Measurements from ENCODE around the gene CFAP70. TPM values are rescaled to one million over a fixed set of nuclear protein-coding genes. Genes with fewer than 3 reads are reported as not detected.

The CFAP70 gene
- total RNA-seq, 1 experiment from 2014 or later, result not detected

DNA sequence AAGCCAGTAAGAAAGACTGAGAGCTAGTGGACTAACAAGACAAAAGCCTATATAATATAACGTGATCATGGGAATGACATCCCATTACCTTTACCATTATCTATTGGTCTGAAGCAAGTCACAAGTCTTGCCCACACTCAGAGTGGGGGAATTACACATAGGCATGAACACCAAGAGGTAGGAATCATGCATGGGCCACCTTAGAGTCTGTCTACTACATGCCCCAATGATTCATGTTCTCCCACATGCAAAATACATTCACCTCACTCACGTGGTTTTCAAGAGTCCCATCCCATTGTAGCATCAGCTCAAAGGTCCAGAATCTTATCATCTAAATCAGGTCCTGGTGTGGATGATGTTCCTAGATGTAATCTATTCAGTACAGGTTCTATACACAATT lies 141.0 kb downstream of the CFAP70 start:
- DNase-seq (ENCODE audit: low spot score), result no peak

DNA sequence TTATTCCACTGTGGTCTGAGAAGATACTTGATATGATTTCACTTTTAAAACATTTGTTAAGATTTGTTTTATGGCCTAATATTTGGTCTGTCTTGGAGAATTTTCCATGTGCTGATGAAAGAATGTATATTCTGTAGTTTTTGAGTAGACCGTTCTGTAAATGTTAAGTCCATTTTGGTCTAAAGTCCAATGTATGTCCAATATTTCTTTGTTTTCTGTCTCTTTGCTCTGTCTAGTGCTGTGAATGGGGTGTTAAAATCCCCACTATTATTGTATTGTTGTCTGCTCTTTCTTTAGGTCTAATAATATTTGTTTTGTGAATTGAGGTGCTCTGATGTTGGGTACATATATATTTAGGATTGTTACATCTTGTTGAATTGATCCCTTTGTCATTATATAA lies 142.9 kb downstream of the CFAP70 start:
- no peak for DNase-seq (ENCODE audit: low spot score)

DNA sequence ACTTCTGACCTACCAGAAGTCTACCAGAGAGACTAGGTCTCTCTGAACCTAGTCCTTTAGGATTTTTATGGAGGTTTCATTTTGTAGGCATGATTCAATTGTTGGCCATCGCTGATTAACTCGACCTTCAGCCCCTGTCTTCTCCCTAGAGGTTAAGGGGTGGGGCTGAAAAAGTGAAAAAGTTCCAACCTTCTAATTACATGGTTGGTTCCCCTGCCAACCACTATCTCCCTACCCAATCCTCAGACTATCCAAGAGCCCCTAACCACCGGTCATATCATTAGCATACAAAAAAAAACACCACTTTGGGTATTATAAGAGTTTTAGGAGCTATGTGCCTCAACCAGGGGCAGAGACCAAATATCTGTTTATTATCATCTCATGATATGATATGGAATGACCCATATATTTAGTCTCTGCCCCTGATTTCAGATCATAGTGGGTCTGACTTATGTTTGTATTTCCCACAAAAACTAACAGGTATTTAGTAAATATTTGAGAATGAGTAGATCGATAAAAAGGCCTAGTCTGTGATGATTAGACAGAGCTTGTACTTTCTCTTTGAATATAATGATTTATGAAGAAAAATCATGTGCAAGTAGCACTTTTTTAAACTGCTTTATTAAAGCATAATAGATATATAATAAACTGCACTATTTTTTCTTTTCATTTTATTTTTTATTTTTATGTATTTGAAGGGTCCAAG lies 147.4 kb downstream of the CFAP70 start:
- DNase-seq (ENCODE audit: low spot score), result no peak

DNA sequence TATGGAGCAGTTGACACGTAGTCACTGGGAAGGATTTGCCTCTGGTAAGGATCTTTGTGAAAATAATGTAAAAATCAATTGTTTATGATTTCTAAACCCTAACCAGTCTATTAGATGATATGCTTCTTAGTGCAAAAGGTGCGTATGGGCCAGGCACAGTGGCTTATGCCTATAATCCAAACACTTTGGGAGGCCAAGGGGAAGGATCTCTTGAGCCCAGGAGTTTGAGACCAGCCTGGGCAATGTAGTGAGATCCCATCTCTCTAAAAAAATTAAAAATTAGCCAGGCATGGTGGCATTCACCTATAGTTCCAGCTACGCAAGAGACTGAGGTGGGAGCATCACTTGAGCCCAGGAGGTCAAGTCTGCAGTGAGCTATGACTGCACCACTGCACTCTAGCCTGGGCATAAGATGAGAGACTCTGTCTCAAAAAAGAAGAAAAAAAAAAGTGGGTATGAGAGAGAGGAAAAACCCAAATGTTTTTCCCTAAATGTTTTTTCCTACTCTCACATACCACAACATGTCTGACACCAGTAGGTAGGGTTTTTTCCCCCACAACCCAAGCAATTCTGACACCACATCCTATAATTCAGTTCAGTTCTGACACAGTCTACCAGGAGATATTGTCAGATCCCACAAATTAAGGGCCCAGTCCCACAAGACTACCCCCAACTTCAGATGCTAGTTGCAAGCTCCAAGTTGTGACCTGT lies 148.1 kb downstream of the CFAP70 start:
- DNase-seq (ENCODE audit: low spot score), result no peak

DNA sequence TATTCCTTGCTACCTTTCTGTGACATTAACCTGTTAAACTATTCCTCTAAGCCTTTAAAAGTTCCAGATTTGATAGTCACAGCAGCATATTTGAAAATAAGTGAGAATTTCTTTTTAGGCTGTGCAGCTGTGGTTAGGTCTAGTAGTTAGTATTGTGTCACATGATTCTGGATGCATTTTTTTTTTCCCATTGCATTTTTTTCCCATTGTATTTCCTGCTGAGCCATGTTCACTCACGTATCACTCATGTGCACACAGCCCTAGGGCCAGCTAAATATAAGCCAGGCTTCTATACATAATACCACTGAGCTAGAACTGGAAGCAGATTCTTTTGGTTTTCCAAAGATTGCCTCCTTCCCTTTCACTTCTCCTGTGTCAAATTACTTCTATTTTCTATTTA lies 149.0 kb downstream of the CFAP70 start:
- no peak for DNase-seq (ENCODE audit: low spot score)

DNA sequence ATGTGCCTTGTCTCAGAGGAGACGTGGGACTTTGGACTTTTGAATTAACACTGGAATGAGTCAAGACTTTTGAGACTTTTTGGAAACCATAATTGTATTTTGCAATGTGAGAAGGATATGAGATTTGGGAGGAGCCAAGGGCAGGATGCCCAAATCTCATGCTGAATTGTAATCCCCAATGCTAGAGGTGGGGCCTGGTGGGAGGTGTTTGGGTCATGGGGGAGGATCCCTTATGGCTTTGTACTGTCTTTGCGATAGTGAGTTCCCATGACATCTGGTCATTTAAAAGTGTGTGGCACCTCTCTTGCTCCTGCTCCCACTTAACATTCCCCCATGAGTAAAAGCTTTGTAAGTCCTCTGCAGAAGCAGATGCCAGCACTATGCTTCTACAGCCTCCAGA lies 150.8 kb downstream of the CFAP70 start:
- no peak for DNase-seq (ENCODE audit: low spot score)

DNA sequence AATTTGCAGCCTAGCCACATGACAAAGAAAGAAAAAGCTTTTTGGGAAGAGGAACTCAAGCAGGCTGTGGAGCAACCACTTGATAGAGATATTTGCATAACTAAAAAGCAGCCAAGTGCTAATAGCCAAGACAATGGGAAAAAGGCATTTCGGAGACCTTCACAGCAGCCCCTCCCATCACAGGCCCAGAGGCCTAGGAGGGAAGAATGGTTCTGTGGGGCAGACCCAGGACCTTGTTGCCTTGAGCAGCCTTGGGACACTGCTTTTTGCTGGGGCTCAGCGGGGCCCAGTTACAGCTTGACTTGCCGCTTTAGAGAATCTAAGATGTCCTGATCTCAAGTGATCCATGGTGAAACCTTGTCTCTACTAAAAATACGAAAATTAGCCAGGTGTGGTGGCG lies 152.3 kb downstream of the CFAP70 start:
- DNase-seq (ENCODE audit: low spot score), result no peak

DNA sequence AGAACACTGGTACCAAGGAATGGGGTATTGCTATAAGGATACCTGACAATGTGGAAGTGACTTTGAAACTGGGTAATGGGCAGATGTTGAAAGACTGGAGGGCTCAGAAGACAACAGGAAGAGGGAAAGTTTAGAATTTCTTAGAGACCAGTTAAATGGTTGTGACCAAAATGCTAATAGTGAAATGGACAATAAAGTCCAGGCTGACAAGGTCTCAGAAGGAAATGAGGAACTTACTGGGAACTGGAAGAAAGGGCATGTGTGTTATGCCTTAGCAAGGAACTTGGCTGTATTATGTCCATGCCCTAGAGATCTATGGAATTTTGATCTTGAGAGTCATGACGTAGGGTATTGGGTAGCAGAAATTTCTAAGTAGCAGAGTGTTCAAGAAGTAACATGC lies 152.8 kb downstream of the CFAP70 start:
- DNase-seq (ENCODE audit: low spot score), result no peak

DNA sequence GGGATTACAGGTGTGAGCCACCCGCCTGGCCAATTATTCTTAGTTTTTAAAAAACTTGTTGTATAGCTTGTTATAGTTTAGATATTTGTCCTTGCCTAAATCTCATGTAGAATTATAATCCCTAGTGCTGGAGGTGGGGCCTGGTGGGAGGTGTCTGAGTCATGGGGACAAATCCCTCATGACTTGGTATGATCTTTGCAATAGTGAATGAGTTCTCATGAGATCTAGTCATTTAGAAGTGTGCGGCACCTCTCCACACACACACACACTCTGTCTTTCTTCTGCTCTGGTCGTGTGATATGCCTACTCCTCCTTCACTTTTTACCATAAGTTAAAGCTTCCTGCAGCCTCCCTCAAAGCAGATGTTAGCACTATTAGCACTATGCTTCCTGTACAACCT lies 153.6 kb downstream of the CFAP70 start:
- DNase-seq (ENCODE audit: low spot score), result no peak

Small RNAs within 50 kb of the gene (small RNA-seq; reads per million reads assigned to genes)
- not detected for gene RF00019
- not detected for gene RNU6-833P

Other genes with a start within 250 kb of the CFAP70 start
- gene NUDT13, start 248.4 kb downstream of the CFAP70 start, total RNA-seq (2014; rRNA removed; shearing (Covaris generic)), result 1.5 and 2.7 TPM in 2 replicates
- 20.9 and 24.9 TPM in 2 replicates for gene ECD, start 190.9 kb downstream of the CFAP70 start, total RNA-seq (2014; rRNA removed; shearing (Covaris generic))
- gene FAM149B1, start 190.7 kb downstream of the CFAP70 start, total RNA-seq (2014; rRNA removed; shearing (Covaris generic)), result 4.3 and 10.8 TPM in 2 replicates
- gene DNAJC9, start 111.6 kb downstream of the CFAP70 start, total RNA-seq (2014; rRNA removed; shearing (Covaris generic)), result 57.2 and 57.3 TPM in 2 replicates
- 78.0 TPM in 2 replicates for gene MRPS16, start 106.2 kb downstream of the CFAP70 start, total RNA-seq (2014; rRNA removed; shearing (Covaris generic))
- gene ANXA7, start 55.2 kb upstream of the CFAP70 start, total RNA-seq (2014; rRNA removed; shearing (Covaris generic)), result 57.9 and 60.0 TPM in 2 replicates
- 0.64 and 1.1 TPM in 2 replicates for gene MSS51, start 74.7 kb upstream of the CFAP70 start, total RNA-seq (2014; rRNA removed; shearing (Covaris generic))
- 4.9 and 7.1 TPM in 2 replicates for gene PPP3CB, start 137.2 kb upstream of the CFAP70 start, total RNA-seq (2014; rRNA removed; shearing (Covaris generic))
- gene USP54, start 232.5 kb upstream of the CFAP70 start, total RNA-seq (2014; rRNA removed; shearing (Covaris generic)), result 43.7 and 44.6 TPM in 2 replicates